Measurements from ENCODE around the gene BACH2. TPM values are rescaled to one million over a fixed set of nuclear protein-coding genes. Genes with fewer than 3 reads are reported as not detected.

The BACH2 gene
- total RNA-seq, 2 experiments from 2014 or later, result 157 to 170 TPM

GRCh38 chr6:90154755-90155470 is 141.7 kb downstream of the BACH2 start:
- Mint-ChIP-seq H3K4me1 (ENCODE audit: low read depth) (peaks cover 82% of the 10 kb centered on the region), H3K27ac (peak overlapping the region; percentile 84), H3K36me3 (ENCODE audit: low read depth) (no peaks in the 10 kb centered on the region), H3K9me3 (no peaks in the 10 kb centered on the region), H3K27me3 (no peaks in the 10 kb centered on the region), H3K4me3 (peak overlapping the region; percentile 9)
- CTCF ChIA-PET, result no interaction called here
- POLR2A ChIA-PET, result interaction anchor here (0.6 to 1.5 kb wide), 2 partner anchors 84 to 129 kb away, joined by 3 read pairs; no protein-coding TSS in a partner anchor
- ATAC-seq (ENCODE audit: poor library complexity) (no peak), DNase-seq (no peak)
- no peak overlapping the region for H3K4me3 ChIP-seq (ENCODE audit: low read length)
- no peaks in the 10 kb centered on the region for H3K36me3 ChIP-seq (ENCODE audit: insufficient read depth, low read length)
- TF ChIP-seq CTCF (IDR thresholded peaks at IDR 0.05), result no peak
- intact Hi-C loops (cut with DNase I, micrococcal nuclease), result loop anchor here in 1 of 2 experiments (5.0 kb wide), 1 partner anchor 37 kb away; no protein-coding TSS in a partner anchor
- H3K27me3 ChIP-seq (ENCODE audit: control insufficient read depth in 1 of 2, insufficient read depth in 2 of 2, low read length in 2 of 2), result no peaks in the 10 kb centered on the region
- peaks cover 41% of the 10 kb centered on the region for H3K4me1 ChIP-seq (ENCODE audit: insufficient read depth, low read length)
- no peaks in the 10 kb centered on the region for H3K9me3 ChIP-seq (ENCODE audit: control insufficient read depth in 1 of 2, insufficient read depth in 1 of 2, low read length in 2 of 2)
- H3K27ac ChIP-seq (ENCODE audit: low read depth in 1 of 2, low read length in 2 of 2), result no peak overlapping the region

- ChIA-PET CTCF (no interaction called here), POLR2A (no interaction called here)
- Histone ChIP-seq H3K9me3 (ENCODE audit: control insufficient read depth in 1 of 2, insufficient read depth in 1 of 2, low read length in 2 of 2) (no peaks in the 10 kb centered on the region), H3K27ac (ENCODE audit: low read depth in 1 of 2, low read length in 2 of 2) (no peak overlapping the region), H3K27me3 (ENCODE audit: control insufficient read depth in 1 of 2, insufficient read depth in 2 of 2, low read length in 2 of 2) (no peaks in the 10 kb centered on the region), H3K4me1 (ENCODE audit: insufficient read depth, low read length) (peaks cover 28% of the 10 kb centered on the region), H3K4me3 (ENCODE audit: low read length) (no peak overlapping the region), H3K36me3 (ENCODE audit: insufficient read depth, low read length) (no peaks in the 10 kb centered on the region)
- H3K27me3 Mint-ChIP-seq, result no peaks in the 10 kb centered on the region
- intact Hi-C loops (cut with DNase I, micrococcal nuclease), result no loop called here
- TF ChIP-seq CTCF (IDR thresholded peaks at IDR 0.05), result no peak
- H3K4me3 Mint-ChIP-seq, result no peak overlapping the region
- H3K9me3 Mint-ChIP-seq, result no peaks in the 10 kb centered on the region
- ATAC-seq (ENCODE audit: poor library complexity) (no peak), DNase-seq (no peak)
- H3K4me1 Mint-ChIP-seq (ENCODE audit: low read depth), result peaks cover 81% of the 10 kb centered on the region
- no peak overlapping the region for H3K27ac Mint-ChIP-seq
- H3K36me3 Mint-ChIP-seq (ENCODE audit: low read depth), result peaks cover 4% of the 10 kb centered on the region
Measured at GRCh38 chr6:90151576-90152422, 144.8 kb downstream of the BACH2 start.

- peak overlapping the region; percentile 12 for H3K27ac Mint-ChIP-seq
- no peak overlapping the region for H3K27ac ChIP-seq (ENCODE audit: low read depth in 1 of 2, low read length in 2 of 2)
- H3K9me3 ChIP-seq (ENCODE audit: control insufficient read depth in 1 of 2, insufficient read depth in 1 of 2, low read length in 2 of 2), result no peaks in the 10 kb centered on the region
- no peaks in the 10 kb centered on the region for H3K36me3 ChIP-seq (ENCODE audit: insufficient read depth, low read length)
- DNase-seq, result no peak
- ChIA-PET CTCF (no interaction called here), POLR2A (interaction anchor here (0.6 to 1.5 kb wide), 4 partner anchors 10 to 208 kb away, joined by 3 to 4 read pairs (median 4); no protein-coding TSS in a partner anchor)
- intact Hi-C loops (cut with DNase I, micrococcal nuclease), result no loop called here
- H3K27me3 Mint-ChIP-seq, result no peaks in the 10 kb centered on the region
- no peak for TF ChIP-seq CTCF (IDR thresholded peaks at IDR 0.05)
- H3K27me3 ChIP-seq (ENCODE audit: control insufficient read depth in 1 of 2, insufficient read depth in 2 of 2, low read length in 2 of 2), result no peaks in the 10 kb centered on the region
- H3K4me1 ChIP-seq (ENCODE audit: insufficient read depth, low read length), result peaks cover 4% of the 10 kb centered on the region
- peaks cover 81% of the 10 kb centered on the region for H3K4me1 Mint-ChIP-seq (ENCODE audit: low read depth)
- H3K9me3 Mint-ChIP-seq, result no peaks in the 10 kb centered on the region
- H3K4me3 Mint-ChIP-seq, result no peak overlapping the region
- peaks cover 8% of the 10 kb centered on the region for H3K36me3 Mint-ChIP-seq (ENCODE audit: low read depth)
- peak; percentile 37 for ATAC-seq (ENCODE audit: poor library complexity)
- H3K4me3 ChIP-seq (ENCODE audit: low read length), result no peak overlapping the region
Measured at GRCh38 chr6:90149280-90149679, 147.4 kb downstream of the BACH2 start.
